Skeletal muscle tissue (tissue), 4 donors: Measurements from ENCODE around the gene PTPRG. TPM values are rescaled to one million over a fixed set of nuclear protein-coding genes. Genes with fewer than 3 reads are reported as not detected.

Experiments
- H3K27ac ChIP-seq: one replicate; pipeline ENCODE4 v1.7.0; 2013; ENCODE audit warnings: mild to moderate bottlenecking, low read depth, low read length, inconsistent platforms
- H3K27me3 ChIP-seq, 3 donors: one replicate each; pipeline ENCODE4 v1.7.0; 2013; ENCODE audit warnings: low read length in 3 of 3; ENCODE audit not compliant: control insufficient read depth in 3 of 3, insufficient read depth in 3 of 3
- H3K36me3 ChIP-seq, 3 donors: one replicate each; pipeline ENCODE4 v1.7.0; 2013; ENCODE audit warnings: low read length in 3 of 3; ENCODE audit not compliant: control insufficient read depth in 3 of 3, insufficient read depth in 3 of 3
- H3K4me1 ChIP-seq, 3 donors: one replicate each; pipeline ENCODE4 v1.7.0; 2013; ENCODE audit warnings: low read length in 3 of 3, mild to moderate bottlenecking in 3 of 3; ENCODE audit not compliant: control insufficient read depth in 3 of 3, insufficient read depth in 3 of 3
- H3K4me3 ChIP-seq, 3 donors: one replicate each; pipeline ENCODE4 v1.7.0; 2013; ENCODE audit warnings: low read length in 3 of 3
- H3K9ac ChIP-seq, 3 donors: one replicate each; pipeline ENCODE4 v1.7.0; 2013; ENCODE audit warnings: low read length in 3 of 3, mild to moderate bottlenecking in 3 of 3, moderate library complexity in 2 of 3, low read depth in 1 of 3
- H3K9me3 ChIP-seq, 3 donors: one replicate each; pipeline ENCODE4 v1.7.0; 2013; ENCODE audit warnings: low read length in 3 of 3; ENCODE audit not compliant: control insufficient read depth in 3 of 3
- total RNA-seq: library from RNA; depleted of rRNA; stranded (reverse); fragments of >200 nt; gene quantifications from one replicate; pipeline ENCODE4 v1.2.3, GENCODE V29; 2014
- donor health status: Osteomylitis.

Gene PTPRG
- total RNA-seq, 1 donor from 2014 or later, result 48.5 TPM

- Histone ChIP-seq H3K4me1 (peaks cover 0 to 5% (median 2%) of the 10 kb centered on the region in 3 donors), H3K9me3 (no peaks in the 10 kb centered on the region), H3K36me3 (no peaks in the 10 kb centered on the region), H3K27me3 (no peaks in the 10 kb centered on the region), H3K27ac (no peak overlapping the region), H3K9ac (no peak overlapping the region), H3K4me3 (no peak overlapping the region)
These were observed 9.4 kb downstream of the PTPRG start for GRCh38 chr3:61570813-61571212.

- Histone ChIP-seq H3K9me3 (no peaks in the 10 kb centered on the region), H3K9ac (no peak overlapping the region), H3K27me3 (no peaks in the 10 kb centered on the region), H3K4me1 (peaks cover 0 to 5% (median 0%) of the 10 kb centered on the region in 3 donors), H3K27ac (no peak overlapping the region), H3K36me3 (no peaks in the 10 kb centered on the region), H3K4me3 (no peak overlapping the region)
These were observed 10.4 kb downstream of the PTPRG start for GRCh38 chr3:61571516-61572336.

GRCh38 chr3:61572879-61573278 lies 11.5 kb downstream of the PTPRG start:
- peaks cover 0 to 5% (median 2%) of the 10 kb centered on the region in 3 donors for H3K4me1 ChIP-seq
- H3K36me3 ChIP-seq, result no peaks in the 10 kb centered on the region
- H3K4me3 ChIP-seq, result no peak overlapping the region
- H3K27me3 ChIP-seq, result no peaks in the 10 kb centered on the region
- H3K27ac ChIP-seq, result no peak overlapping the region
- no peaks in the 10 kb centered on the region for H3K9me3 ChIP-seq
- no peak overlapping the region for H3K9ac ChIP-seq

GRCh38 chr3:61573441-61573840 lies 12.1 kb downstream of the PTPRG start:
- Histone ChIP-seq H3K27me3 (no peaks in the 10 kb centered on the region), H3K4me1 (peaks cover 0 to 5% (median 2%) of the 10 kb centered on the region in 3 donors), H3K9ac (no peak overlapping the region), H3K36me3 (no peaks in the 10 kb centered on the region), H3K9me3 (no peaks in the 10 kb centered on the region), H3K4me3 (no peak overlapping the region), H3K27ac (no peak overlapping the region)

GRCh38 chr3:61574854-61575253 lies 13.5 kb downstream of the PTPRG start:
- peaks cover 2 to 7% (median 5%) of the 10 kb centered on the region in 3 donors for H3K4me1 ChIP-seq
- H3K27me3 ChIP-seq, result no peaks in the 10 kb centered on the region
- no peak overlapping the region for H3K27ac ChIP-seq
- H3K9me3 ChIP-seq, result no peaks in the 10 kb centered on the region
- no peak overlapping the region for H3K9ac ChIP-seq
- no peaks in the 10 kb centered on the region for H3K36me3 ChIP-seq
- no peak overlapping the region for H3K4me3 ChIP-seq

- Histone ChIP-seq H3K27me3 (no peaks in the 10 kb centered on the region), H3K36me3 (no peaks in the 10 kb centered on the region), H3K9me3 (no peaks in the 10 kb centered on the region), H3K4me1 (peaks cover 4 to 9% (median 7%) of the 10 kb centered on the region in 3 donors), H3K9ac (no peak overlapping the region), H3K27ac (no peak overlapping the region), H3K4me3 (no peak overlapping the region)
These were observed 14.5 kb downstream of the PTPRG start for GRCh38 chr3:61575893-61576292.

- peaks cover 4 to 14% (median 9%) of the 10 kb centered on the region in 3 donors for H3K4me1 ChIP-seq
- H3K9me3 ChIP-seq, result no peaks in the 10 kb centered on the region
- H3K4me3 ChIP-seq, result no peak overlapping the region
- H3K9ac ChIP-seq, result no peak overlapping the region
- H3K27ac ChIP-seq, result no peak overlapping the region
- H3K27me3 ChIP-seq, result no peaks in the 10 kb centered on the region
- no peaks in the 10 kb centered on the region for H3K36me3 ChIP-seq
These were observed 16.4 kb downstream of the PTPRG start for GRCh38 chr3:61577760-61578159.

- H3K27me3 ChIP-seq, result no peaks in the 10 kb centered on the region
- no peak overlapping the region for H3K27ac ChIP-seq
- H3K9ac ChIP-seq, result no peak overlapping the region
- peaks cover 7 to 14% (median 12%) of the 10 kb centered on the region in 3 donors for H3K4me1 ChIP-seq
- H3K9me3 ChIP-seq, result no peaks in the 10 kb centered on the region
- H3K4me3 ChIP-seq, result no peak overlapping the region
- no peaks in the 10 kb centered on the region for H3K36me3 ChIP-seq
These were observed 17.4 kb downstream of the PTPRG start for GRCh38 chr3:61578667-61579367.

GRCh38 chr3:61579685-61580084 lies 18.3 kb downstream of the PTPRG start:
- H3K4me1 ChIP-seq, result peaks cover 7 to 14% (median 13%) of the 10 kb centered on the region in 3 donors
- H3K36me3 ChIP-seq, result no peaks in the 10 kb centered on the region
- H3K27me3 ChIP-seq, result no peaks in the 10 kb centered on the region
- no peaks in the 10 kb centered on the region for H3K9me3 ChIP-seq
- no peak overlapping the region for H3K27ac ChIP-seq
- no peak overlapping the region for H3K9ac ChIP-seq
- no peak overlapping the region for H3K4me3 ChIP-seq

GRCh38 chr3:61580982-61581643 lies 19.7 kb downstream of the PTPRG start:
- no peaks in the 10 kb centered on the region for H3K27me3 ChIP-seq
- H3K4me1 ChIP-seq, result peaks cover 7 to 14% (median 13%) of the 10 kb centered on the region in 3 donors
- H3K36me3 ChIP-seq, result no peaks in the 10 kb centered on the region
- H3K9me3 ChIP-seq, result no peaks in the 10 kb centered on the region
- H3K4me3 ChIP-seq, result no peak overlapping the region
- H3K27ac ChIP-seq, result no peak overlapping the region
- H3K9ac ChIP-seq, result no peak overlapping the region
